Tibial nerve (tissue), 4 donors: ENCODE results near the gene FAM234A.

Experiments used
- CTCF ChIP-seq, 5 experiments: fragments of 200-600 bp in 3 of 5; fragments of 450-650 bp in 2 of 5; sonication (generic) in 3 of 5; IDR thresholded peaks; one replicate each; pipeline ENCODE4 v1.5.1; 2016 to 2019; ENCODE audit warnings: antibody characterized with exemption in 5 of 5, mild to moderate bottlenecking in 3 of 5, moderate library complexity in 2 of 5
- EP300 ChIP-seq, 2 donors: sonication (generic); formaldehyde crosslinking; IDR thresholded peaks; one replicate each; pipeline ENCODE4 v1.6.1; 2017; ENCODE audit warnings: antibody characterized with exemption in 2 of 2, mild to moderate bottlenecking in 1 of 2

GRCh38 chr16:229731-230281 lies 4.8 kb upstream of the FAM234A start:
- TF ChIP-seq CTCF (IDR thresholded peaks at IDR 0.05) (no peak), EP300 (IDR thresholded peaks at IDR 0.05) (no peak)
